ENCODE measurements around the gene TRMT44.

GRCh38 chr4:8461616-8462015 lies 21.0 kb downstream of the TRMT44 start:
- no peak for TF ChIP-seq CTCF (IDR thresholded peaks at IDR 0.05)
- TF ChIP-seq ZFX (IDR thresholded peaks at IDR 0.05; ENCODE audit: borderline replicate concordance) = no peak
